Measurements from ENCODE around the gene ZNF18.

GRCh38 chr17:12040478-12040877, 43.2 kb upstream of the ZNF18 start:
- no peak for TF ChIP-seq EZH2phosphoT487 (IDR thresholded peaks at IDR 0.05; ENCODE audit: unreplicated experiment)
- TF ChIP-seq, protein P1, sequence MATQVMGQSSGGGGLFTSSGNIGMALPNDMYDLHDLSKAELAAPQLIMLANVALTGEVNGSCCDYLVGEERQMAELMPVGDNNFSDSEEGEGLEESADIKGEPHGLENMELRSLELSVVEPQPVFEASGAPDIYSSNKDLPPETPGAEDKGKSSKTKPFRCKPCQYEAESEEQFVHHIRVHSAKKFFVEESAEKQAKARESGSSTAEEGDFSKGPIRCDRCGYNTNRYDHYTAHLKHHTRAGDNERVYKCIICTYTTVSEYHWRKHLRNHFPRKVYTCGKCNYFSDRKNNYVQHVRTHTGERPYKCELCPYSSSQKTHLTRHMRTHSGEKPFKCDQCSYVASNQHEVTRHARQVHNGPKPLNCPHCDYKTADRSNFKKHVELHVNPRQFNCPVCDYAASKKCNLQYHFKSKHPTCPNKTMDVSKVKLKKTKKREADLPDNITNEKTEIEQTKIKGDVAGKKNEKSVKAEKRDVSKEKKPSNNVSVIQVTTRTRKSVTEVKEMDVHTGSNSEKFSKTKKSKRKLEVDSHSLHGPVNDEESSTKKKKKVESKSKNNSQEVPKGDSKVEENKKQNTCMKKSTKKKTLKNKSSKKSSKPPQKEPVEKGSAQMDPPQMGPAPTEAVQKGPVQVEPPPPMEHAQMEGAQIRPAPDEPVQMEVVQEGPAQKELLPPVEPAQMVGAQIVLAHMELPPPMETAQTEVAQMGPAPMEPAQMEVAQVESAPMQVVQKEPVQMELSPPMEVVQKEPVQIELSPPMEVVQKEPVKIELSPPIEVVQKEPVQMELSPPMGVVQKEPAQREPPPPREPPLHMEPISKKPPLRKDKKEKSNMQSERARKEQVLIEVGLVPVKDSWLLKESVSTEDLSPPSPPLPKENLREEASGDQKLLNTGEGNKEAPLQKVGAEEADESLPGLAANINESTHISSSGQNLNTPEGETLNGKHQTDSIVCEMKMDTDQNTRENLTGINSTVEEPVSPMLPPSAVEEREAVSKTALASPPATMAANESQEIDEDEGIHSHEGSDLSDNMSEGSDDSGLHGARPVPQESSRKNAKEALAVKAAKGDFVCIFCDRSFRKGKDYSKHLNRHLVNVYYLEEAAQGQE (IDR thresholded peaks at IDR 0.05; ENCODE audit: unreplicated experiment), result no peak
- no peak for TF ChIP-seq CREB1 (CRISPR knock-in tag; IDR thresholded peaks at IDR 0.05; ENCODE audit: low read depth)
- TF ChIP-seq CTCF (conservative IDR thresholded peaks at IDR 0.05; ENCODE audit: low read depth in 2 of 2), result no peak
- TF ChIP-seq POLR2AphosphoS5 (IDR thresholded peaks at IDR 0.05; ENCODE audit: low read depth), result no peak
- no peak for TF ChIP-seq EZH2 (IDR thresholded peaks at IDR 0.05; ENCODE audit: low read depth, unreplicated experiment)
- no peak for TF ChIP-seq NANOG (IDR thresholded peaks at IDR 0.05; ENCODE audit: borderline replicate concordance)
- no peak for TF ChIP-seq STAT1 (IDR thresholded peaks at IDR 0.05; ENCODE audit: unreplicated experiment)
- TF ChIP-seq JUNB (IDR thresholded peaks at IDR 0.05; ENCODE audit: unreplicated experiment), result no peak
- no peak for TF ChIP-seq ETS1 (IDR thresholded peaks at IDR 0.05)
- no peak for TF ChIP-seq ZNF331 (CRISPR knock-in tag; IDR thresholded peaks at IDR 0.05; ENCODE audit: low read depth)

Data from GM23338 (cell line).